HCT116 (cell line): ENCODE measurements around the gene MED23. TPM values are rescaled to one million over a fixed set of nuclear protein-coding genes. Genes with fewer than 3 reads are reported as not detected.

Experiments
- ATAC-seq: fragments of 200-7000 bp; cut with Tn5 transposase; 2 replicates; pipeline ENCODE4 v1.9.1; 2020; ENCODE audit warnings: mild to moderate bottlenecking, moderate library complexity
- BruUV-seq: library from RNA; stranded (reverse); fragments of 400-500 nt; replicated peaks from 2 replicates; lab custom pipeline; 2021; lab: Mats Ljungman, UMichigan
- CTCF ChIA-PET: fragments of 300-600 bp; sonication (Branson Sonifier 250); formaldehyde crosslinking; loops from one replicate; lab custom pipeline; 2021; ENCODE audit warnings: antibody characterized with exemption; lab: Charles Lee
- POLR2A ChIA-PET: fragments of 300-600, 350-600 bp; sonication (Branson Sonifier 250); formaldehyde crosslinking; loops from one replicate; lab custom pipeline; 2021; ENCODE audit warnings: antibody characterized with exemption; lab: Charles Lee
- RAD21 ChIA-PET, 2 experiments: fragments of 300-600 bp; sonication (Branson Sonifier 250); formaldehyde crosslinking; loops; one replicate each; lab custom pipeline; 2023; ENCODE audit warnings: low total read pairs in 2 of 2; ENCODE audit not compliant: uncharacterized antibody in 2 of 2, unreplicated experiment in 2 of 2, low non-redundant PET in 1 of 2; lab: Charles Lee
- DNase-seq: peaks from one replicate; pipeline ENCODE4 v3.0.0-alpha.2; 2010; ENCODE audit warnings: low read depth, low spot score
- H2AFZ ChIP-seq: fragments of 200-600 bp; shearing (Covaris generic), sonication (generic); 2 replicates; pipeline ENCODE4 v1.6.1; 2017; ENCODE audit warnings: low read depth, mixed run types, mixed read lengths, antibody characterized with exemption, low read length; ENCODE audit not compliant: poor library complexity, severe bottlenecking
- H3K27ac ChIP-seq: 2 replicates; pipeline ENCODE4 v1.5.1; 2012; ENCODE audit warnings: low read depth, low read length
- H3K27me3 ChIP-seq: fragments of 200-600 bp; sonication (generic); 2 replicates; pipeline ENCODE4 v1.6.1; 2016; ENCODE audit warnings: mixed run types, low read length, mixed read lengths; ENCODE audit not compliant: insufficient read depth
- H3K36me3 ChIP-seq, 2 experiments: fragments of 200-500 bp in 1 of 2; fragments of 200-600 bp in 1 of 2; sonication (Bioruptor generic) in 1 of 2; sonication (generic) in 1 of 2; 2 replicates each; pipeline versions ENCODE4 v1.5.1 to v1.6.1; 2014 to 2016; ENCODE audit warnings: low read length in 2 of 2, inconsistent platforms in 1 of 2, mixed read lengths in 1 of 2, mixed run types in 1 of 2; ENCODE audit not compliant: insufficient read depth in 2 of 2, control insufficient read depth in 1 of 2
- H3K4me1 ChIP-seq, 2 experiments: fragments of 200-600 bp in 1 of 2; sonication (generic) in 1 of 2; 2 replicates each; pipeline versions ENCODE4 v1.5.1 to v1.6.1; 2012 to 2017; ENCODE audit warnings: low read length in 2 of 2, inconsistent platforms in 1 of 2, mild to moderate bottlenecking in 1 of 2, mixed read lengths in 1 of 2, mixed run types in 1 of 2, moderate library complexity in 1 of 2; ENCODE audit not compliant: insufficient read depth in 2 of 2, control insufficient read depth in 1 of 2
- H3K4me2 ChIP-seq: fragments of 200-600 bp; sonication (generic); 2 replicates; pipeline ENCODE4 v1.6.1; 2017; ENCODE audit warnings: mixed run types, low read length, mixed read lengths
- H3K4me3 ChIP-seq, 2 experiments: fragments of 200-600 bp in 1 of 2; sonication (generic) in 1 of 2; replicated peaks in 1 of 2; 2 replicates each; pipeline ENCODE4 v1.5.1; 2011 to 2016; ENCODE audit warnings: low read length in 2 of 2, control low read depth in 1 of 2, low read depth in 1 of 2, mild to moderate bottlenecking in 1 of 2, mixed read lengths in 1 of 2, mixed run types in 1 of 2
- H3K79me2 ChIP-seq: fragments of 200-600 bp; sonication (generic); 2 replicates; pipeline ENCODE4 v1.6.1; 2017; ENCODE audit warnings: mild to moderate bottlenecking, mixed run types, low read length, moderate library complexity, mixed read lengths; ENCODE audit not compliant: insufficient read depth
- H3K9ac ChIP-seq: fragments of 200-600 bp; sonication (generic); 2 replicates; pipeline ENCODE4 v1.6.1; 2016; ENCODE audit warnings: low read length, mixed read lengths
- H3K9me2 ChIP-seq: fragments of 200-600 bp; sonication (generic), shearing (Covaris generic); 2 replicates; pipeline ENCODE4 v1.6.1; 2017; ENCODE audit warnings: mixed run types, mild to moderate bottlenecking, moderate library complexity; ENCODE audit not compliant: insufficient read depth
- H3K9me3 ChIP-seq, 2 experiments: fragments of 200-500 bp in 1 of 2; fragments of 200-600 bp in 1 of 2; sonication (Bioruptor generic) in 1 of 2; sonication (generic) in 1 of 2; 2 replicates each; pipeline ENCODE4 v1.6.1; 2014 to 2017; ENCODE audit warnings: low read length in 2 of 2, mixed read lengths in 2 of 2, inconsistent platforms in 1 of 2, low read depth in 1 of 2, mild to moderate bottlenecking in 1 of 2, mixed run types in 1 of 2, moderate library complexity in 1 of 2; ENCODE audit not compliant: control insufficient read depth in 1 of 2, insufficient read depth in 1 of 2
- H4K20me1 ChIP-seq: fragments of 200-600 bp; sonication (generic), shearing (Covaris generic); 2 replicates; pipeline ENCODE4 v1.6.1; 2017; ENCODE audit warnings: mixed run types, mild to moderate bottlenecking, moderate library complexity; ENCODE audit not compliant: insufficient read depth
- ATF3 ChIP-seq: IDR thresholded peaks from 2 replicates; pipeline ENCODE4 v1.6.1; 2012
- CBX3 ChIP-seq: IDR thresholded peaks from 2 replicates; pipeline ENCODE4 v1.6.1; 2012; ENCODE audit warnings: low read depth
- CEBPB ChIP-seq: IDR thresholded peaks from 2 replicates; pipeline ENCODE4 v1.6.1; 2012; ENCODE audit warnings: low read depth
- EZH2 ChIP-seq: fragments of 200-600 bp; sonication (generic); IDR thresholded peaks from 2 replicates; pipeline ENCODE4 v1.6.1; 2017; ENCODE audit warnings: antibody characterized with exemption, mixed run types
- FOSL1 ChIP-seq: IDR thresholded peaks from 2 replicates; pipeline ENCODE4 v1.6.1; 2012; ENCODE audit warnings: low read depth
- POLR2AphosphoS5 ChIP-seq: IDR thresholded peaks from 2 replicates; pipeline ENCODE4 v1.6.1; 2011; ENCODE audit warnings: mild to moderate bottlenecking, low read depth, low read length, moderate library complexity
- RAD21 ChIP-seq: IDR thresholded peaks from 2 replicates; pipeline ENCODE4 v1.6.1; 2012; ENCODE audit warnings: low read depth, mild to moderate bottlenecking
- SIN3A ChIP-seq: IDR thresholded peaks from 2 replicates; pipeline ENCODE4 v1.6.1; 2012; ENCODE audit warnings: low read depth
- SP1 ChIP-seq: IDR thresholded peaks from 2 replicates; pipeline ENCODE4 v1.6.1; 2012; ENCODE audit warnings: low read depth
- TCF7L2 ChIP-seq: IDR thresholded peaks from 2 replicates; pipeline ENCODE4 v1.7.0; 2011; ENCODE audit warnings: borderline replicate concordance, inconsistent platforms; ENCODE audit not compliant: insufficient read depth, insufficient read length; ENCODE audit errors: extremely low read depth
- YY1 ChIP-seq: IDR thresholded peaks from 2 replicates; pipeline ENCODE4 v1.6.1; 2011; ENCODE audit warnings: low read length, low read depth, moderate library complexity, mild to moderate bottlenecking; ENCODE audit not compliant: insufficient replicate concordance; ENCODE audit errors: extremely low read depth
- ZNF274 ChIP-seq: fragments of 200-500 bp; sonication (Bioruptor generic); IDR thresholded peaks from 2 replicates; pipeline ENCODE4 v1.6.1; 2014; ENCODE audit warnings: mild to moderate bottlenecking, low read depth, low read length, inconsistent platforms
- intact Hi-C: fragments of 100-400 bp; cut with micrococcal nuclease; formaldehyde crosslinking; loops from 2 replicates; pipeline ENCODE4 v1.10.0; 2022
- total RNA-seq: library from RNA; stranded (reverse); gene quantifications from one replicate; pipeline ENCODE4 v1.2.1, GENCODE V29; 2021; ENCODE audit not compliant: unreplicated experiment
- TF ChIP-seq, protein P1 (sequence below): IDR thresholded peaks from 2 replicates; pipeline ENCODE4 v1.6.1; 2012
- TF ChIP-seq, protein P2 (sequence below): IDR thresholded peaks from 2 replicates; pipeline ENCODE4 v1.6.1; 2011; ENCODE audit warnings: mild to moderate bottlenecking, low read length, moderate library complexity; ENCODE audit not compliant: insufficient replicate concordance; ENCODE audit errors: extremely low read depth
- TF ChIP-seq, protein P3 (sequence below), 3 experiments: fragments of 200-600 bp in 1 of 3; sonication (generic) in 1 of 3; IDR thresholded peaks in 2 of 3; conservative IDR thresholded peaks in 1 of 3; 2 replicates each; pipeline ENCODE4 v1.5.1; 2012 to 2017; ENCODE audit warnings: low read depth in 2 of 3, low read length in 2 of 3, antibody characterized with exemption in 1 of 3, borderline replicate concordance in 1 of 3, control low read depth in 1 of 3, mild to moderate bottlenecking in 1 of 3, mixed read lengths in 1 of 3, mixed run types in 1 of 3, moderate library complexity in 1 of 3; ENCODE audit not compliant: insufficient read depth in 1 of 3

Gene MED23
- total RNA-seq, 1 experiment from 2014 or later: 17.2 TPM

DNA sequence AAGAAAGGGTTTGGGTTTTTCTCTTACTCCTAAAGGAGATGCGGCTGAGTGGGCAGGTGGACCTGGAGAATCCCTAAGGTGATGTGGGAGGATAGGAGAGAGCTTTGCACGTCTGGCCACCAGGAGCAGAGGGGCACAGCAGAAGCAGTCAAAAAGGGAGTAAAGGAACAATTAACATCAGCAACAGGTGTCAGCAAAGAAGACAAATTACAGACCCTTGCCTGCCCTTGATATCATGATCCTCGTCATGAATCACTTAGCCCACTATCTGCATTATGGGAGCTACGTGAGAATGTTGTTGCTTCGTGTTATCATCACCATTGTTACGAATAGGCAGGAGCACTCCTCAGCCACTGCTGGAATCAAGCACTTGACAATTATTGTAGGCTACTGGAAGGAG, 80.6 kb downstream of the MED23 start:
- ChIA-PET POLR2A (no interaction called here), CTCF (no interaction called here)
- intact Hi-C loops: no loop called here

DNA sequence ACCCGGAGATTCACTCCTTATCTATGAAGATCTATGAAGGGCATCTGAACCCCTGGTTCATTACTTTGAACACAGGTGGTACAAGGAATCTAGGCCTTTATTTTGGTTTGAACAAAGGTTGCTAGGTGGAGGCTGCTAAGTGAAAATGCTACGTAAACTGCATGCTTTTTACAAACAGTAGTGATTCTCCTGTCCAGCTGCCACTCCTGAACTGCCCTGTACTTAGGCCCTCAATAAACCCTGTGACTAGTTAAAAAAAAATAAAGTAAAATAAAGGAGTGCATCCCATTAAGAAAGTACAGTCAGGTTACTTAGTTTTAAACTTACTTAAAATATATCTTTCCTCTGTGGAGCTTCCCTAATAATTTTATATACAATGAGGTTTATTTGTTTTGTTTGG, 82.7 kb downstream of the MED23 start:
- no peak for DNase-seq
- CTCF ChIA-PET: interaction anchor here (1.2 kb wide), 1 partner anchor 12 kb away, joined by 3 read pairs; no protein-coding TSS in a partner anchor
- no peaks in the 10 kb centered on the region for H3K27me3 ChIP-seq
- H3K9ac ChIP-seq: no peak overlapping the region
- intact Hi-C loops: no loop called here
- BruUV-seq: no TSS peak
- H3K9me2 ChIP-seq: no peaks in the 10 kb centered on the region
- no peaks in the 10 kb centered on the region for H3K36me3 ChIP-seq
- H3K27ac ChIP-seq: no peak overlapping the region
- POLR2A ChIA-PET: no interaction called here
- ATAC-seq: no peak
- H3K4me3 ChIP-seq: no peak overlapping the region
- H4K20me1 ChIP-seq: no peaks in the 10 kb centered on the region
- RAD21 ChIA-PET: no interaction called here
- no peak overlapping the region for H3K4me2 ChIP-seq
- H3K4me1 ChIP-seq: no peaks in the 10 kb centered on the region
- H2AFZ ChIP-seq: no peak overlapping the region
- no peaks in the 10 kb centered on the region for H3K79me2 ChIP-seq
- H3K9me3 ChIP-seq: no peaks in the 10 kb centered on the region
- TF ChIP-seq, protein P1, sequence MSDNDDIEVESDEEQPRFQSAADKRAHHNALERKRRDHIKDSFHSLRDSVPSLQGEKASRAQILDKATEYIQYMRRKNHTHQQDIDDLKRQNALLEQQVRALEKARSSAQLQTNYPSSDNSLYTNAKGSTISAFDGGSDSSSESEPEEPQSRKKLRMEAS: no peak
- TF ChIP-seq FOSL1: no peak
- TF ChIP-seq, protein P2, sequence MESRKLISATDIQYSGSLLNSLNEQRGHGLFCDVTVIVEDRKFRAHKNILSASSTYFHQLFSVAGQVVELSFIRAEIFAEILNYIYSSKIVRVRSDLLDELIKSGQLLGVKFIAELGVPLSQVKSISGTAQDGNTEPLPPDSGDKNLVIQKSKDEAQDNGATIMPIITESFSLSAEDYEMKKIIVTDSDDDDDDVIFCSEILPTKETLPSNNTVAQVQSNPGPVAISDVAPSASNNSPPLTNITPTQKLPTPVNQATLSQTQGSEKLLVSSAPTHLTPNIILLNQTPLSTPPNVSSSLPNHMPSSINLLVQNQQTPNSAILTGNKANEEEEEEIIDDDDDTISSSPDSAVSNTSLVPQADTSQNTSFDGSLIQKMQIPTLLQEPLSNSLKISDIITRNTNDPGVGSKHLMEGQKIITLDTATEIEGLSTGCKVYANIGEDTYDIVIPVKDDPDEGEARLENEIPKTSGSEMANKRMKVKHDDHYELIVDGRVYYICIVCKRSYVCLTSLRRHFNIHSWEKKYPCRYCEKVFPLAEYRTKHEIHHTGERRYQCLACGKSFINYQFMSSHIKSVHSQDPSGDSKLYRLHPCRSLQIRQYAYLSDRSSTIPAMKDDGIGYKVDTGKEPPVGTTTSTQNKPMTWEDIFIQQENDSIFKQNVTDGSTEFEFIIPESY: no peak
- TF ChIP-seq CBX3: no peak
- no peak for TF ChIP-seq EZH2
- no peak for TF ChIP-seq SP1
- TF ChIP-seq YY1: no peak
- no peak for TF ChIP-seq CEBPB
- no peak for TF ChIP-seq RAD21
- TF ChIP-seq ZNF274: no peak
- TF ChIP-seq, protein P3, sequence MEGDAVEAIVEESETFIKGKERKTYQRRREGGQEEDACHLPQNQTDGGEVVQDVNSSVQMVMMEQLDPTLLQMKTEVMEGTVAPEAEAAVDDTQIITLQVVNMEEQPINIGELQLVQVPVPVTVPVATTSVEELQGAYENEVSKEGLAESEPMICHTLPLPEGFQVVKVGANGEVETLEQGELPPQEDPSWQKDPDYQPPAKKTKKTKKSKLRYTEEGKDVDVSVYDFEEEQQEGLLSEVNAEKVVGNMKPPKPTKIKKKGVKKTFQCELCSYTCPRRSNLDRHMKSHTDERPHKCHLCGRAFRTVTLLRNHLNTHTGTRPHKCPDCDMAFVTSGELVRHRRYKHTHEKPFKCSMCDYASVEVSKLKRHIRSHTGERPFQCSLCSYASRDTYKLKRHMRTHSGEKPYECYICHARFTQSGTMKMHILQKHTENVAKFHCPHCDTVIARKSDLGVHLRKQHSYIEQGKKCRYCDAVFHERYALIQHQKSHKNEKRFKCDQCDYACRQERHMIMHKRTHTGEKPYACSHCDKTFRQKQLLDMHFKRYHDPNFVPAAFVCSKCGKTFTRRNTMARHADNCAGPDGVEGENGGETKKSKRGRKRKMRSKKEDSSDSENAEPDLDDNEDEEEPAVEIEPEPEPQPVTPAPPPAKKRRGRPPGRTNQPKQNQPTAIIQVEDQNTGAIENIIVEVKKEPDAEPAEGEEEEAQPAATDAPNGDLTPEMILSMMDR (IDR thresholded peaks at IDR 0.05 in 2 of 3, conservative IDR thresholded peaks at IDR 0.05 in 1 of 3; ENCODE audit: borderline replicate concordance in 1 of 3, insufficient read depth in 1 of 3, low read depth in 2 of 3, low read length in 2 of 3): no peak
- TF ChIP-seq ATF3: no peak
- no peak for TF ChIP-seq SIN3A
- no peak for TF ChIP-seq TCF7L2
- TF ChIP-seq POLR2AphosphoS5: no peak

More for the DNA sequence above, 80.6 kb downstream of the MED23 start:
- Histone ChIP-seq H3K4me1 (no peaks in the 10 kb centered on the region), H3K79me2 (no peaks in the 10 kb centered on the region), H3K4me3 (no peak overlapping the region), H3K9ac (no peak overlapping the region), H3K9me2 (no peaks in the 10 kb centered on the region), H3K27ac (no peak overlapping the region), H3K27me3 (no peaks in the 10 kb centered on the region), H2AFZ (no peak overlapping the region), H3K9me3 (no peaks in the 10 kb centered on the region), H4K20me1 (no peaks in the 10 kb centered on the region), H3K36me3 (no peaks in the 10 kb centered on the region), H3K4me2 (no peak overlapping the region)
- no TSS peak for BruUV-seq
- RAD21 ChIA-PET: no interaction called here
- DNase-seq (no peak), ATAC-seq (no peak)
- TF ChIP-seq, protein P1: no peak
